K562 (cell line): Measurements from ENCODE around the gene ZNF546. TPM values are rescaled to one million over a fixed set of nuclear protein-coding genes. Genes with fewer than 3 reads are reported as not detected.

ENCODE experiments used
- ARHGAP35 ChIP-seq: fragments of 450-650 bp; IDR thresholded peaks from 2 replicates; pipeline ENCODE4 v1.6.1; 2018; ENCODE audit not compliant: partially characterized antibody
- BCL6 ChIP-seq: fragments of 250-450 bp; sonication (Bioruptor Pico); IDR thresholded peaks from 2 replicates; pipeline ENCODE4 v1.4.0; 2020
- C11orf30 ChIP-seq: fragments of 450-650 bp; IDR thresholded peaks from 2 replicates; pipeline ENCODE4 v1.6.1; 2016; ENCODE audit warnings: low read depth, mild to moderate bottlenecking
- CBFA2T3 ChIP-seq: fragments of 450-650 bp; IDR thresholded peaks from 2 replicates; pipeline ENCODE4 v1.6.1; 2017
- CLOCK ChIP-seq: fragments of 250-450 bp; sonication (Bioruptor Pico); IDR thresholded peaks from 2 replicates; pipeline ENCODE4 v1.4.0; 2020; ENCODE audit warnings: mild to moderate bottlenecking, moderate library complexity, borderline replicate concordance
- CREB5 ChIP-seq: fragments of 250-450 bp; sonication (Bioruptor Pico); IDR thresholded peaks from 2 replicates; pipeline ENCODE4 v1.5.0; 2020; ENCODE audit warnings: mild to moderate bottlenecking
- NR2F6 ChIP-seq: fragments of 450-650 bp; formaldehyde crosslinking; IDR thresholded peaks from 2 replicates; pipeline ENCODE4 v1.4.0; 2020; ENCODE audit warnings: mild to moderate bottlenecking
- SMAD4 ChIP-seq: fragments of 250-450 bp; sonication (Bioruptor Pico); conservative IDR thresholded peaks from 2 replicates; pipeline ENCODE4 v1.8.0; 2021; ENCODE audit warnings: inconsistent platforms, mild to moderate bottlenecking, moderate library complexity
- THRA ChIP-seq: fragments of 450-650 bp; IDR thresholded peaks from 2 replicates; pipeline ENCODE4 v1.6.1; 2017; ENCODE audit warnings: mild to moderate bottlenecking, moderate library complexity
- USF2 ChIP-seq: sonication (generic); formaldehyde crosslinking; IDR thresholded peaks from 2 replicates; pipeline ENCODE4 v1.5.0; 2020; ENCODE audit warnings: missing genetic modification reagents
- YY1 ChIP-seq, 3 experiments: IDR thresholded peaks; 2 replicates each; pipeline ENCODE4 v1.6.1; 2011; ENCODE audit warnings: low read length in 2 of 3, mild to moderate bottlenecking in 2 of 3, moderate library complexity in 2 of 3, borderline replicate concordance in 1 of 3, control low read depth in 1 of 3, low read depth in 1 of 3; ENCODE audit not compliant: insufficient read depth in 3 of 3, insufficient replicate concordance in 2 of 3, control insufficient read depth in 1 of 3, insufficient read length in 1 of 3; ENCODE audit errors: extremely low read depth in 1 of 3
- ZC3H11A ChIP-seq: IDR thresholded peaks from 2 replicates; pipeline ENCODE4 v1.6.1; 2012; ENCODE audit warnings: low read depth, low read length, improper control_type of control experiment
- ZKSCAN1 ChIP-seq: fragments of 150-350 bp; IDR thresholded peaks from 2 replicates; pipeline ENCODE4 v1.6.1; 2016; ENCODE audit warnings: low read depth, low read length
- ZKSCAN3 ChIP-seq: fragments of 250-450 bp; sonication (Bioruptor Pico); IDR thresholded peaks from 2 replicates; pipeline ENCODE4 v1.4.0; 2020
- ZNF263 ChIP-seq: sonication (generic); formaldehyde crosslinking; IDR thresholded peaks from 2 replicates; pipeline ENCODE4 v1.8.0; 2022; ENCODE audit warnings: mild to moderate bottlenecking, missing genetic modification reagents, borderline replicate concordance
- ZNF436 ChIP-seq: fragments of 250-450, 450-650 bp; sonication (Bioruptor Pico); formaldehyde crosslinking; IDR thresholded peaks from 2 replicates; pipeline ENCODE4 v1.7.0; 2020; ENCODE audit warnings: mild to moderate bottlenecking
- polyA plus RNA-seq, 8 experiments: library from polyadenylated mRNA; depleted of rRNA in 4 of 8; stranded (reverse) in 5 of 8; unstranded in 3 of 8; fragments of >200 nt; fragmentation: Nextera tagmentation in 2 of 8; fragmentation: Illumina TruSeq in 1 of 8; extraction: Ambion mirVana in 2 of 8; extraction: Trizol in 1 of 8; gene quantifications; 2 replicates each; pipeline versions ENCODE4 v1.2.1 to v1.2.3, GENCODE V29; 2011 to 2014; ENCODE audit warnings: inconsistent platforms in 1 of 8, missing spikeins in 1 of 8
- total RNA-seq, 7 experiments: library from RNA; depleted of rRNA in 6 of 7; stranded (reverse); fragments of >200 nt in 6 of 7; fragmentation: Illumina TruSeq in 2 of 7; extraction: Trizol in 2 of 7; gene quantifications; 2 replicates each; pipeline versions ENCODE4 v1.2.1 to v1.2.3, GENCODE V29; 2011 to 2021; ENCODE audit warnings: low replicate concordance in 1 of 7
- TF ChIP-seq, protein P1 (sequence below): IDR thresholded peaks from 2 replicates; pipeline ENCODE4 v1.6.1; 2014; ENCODE audit warnings: antibody characterized with exemption
- TF ChIP-seq, protein P2 (sequence below): fragments of 450-650 bp; IDR thresholded peaks from 2 replicates; pipeline ENCODE4 v1.6.1; 2016; ENCODE audit warnings: low read depth, mild to moderate bottlenecking, moderate library complexity

The ZNF546 gene
- total and polyA plus RNA-seq, 9 of the 15 experiments (the other 6 are each of a cell fraction or from before 2014, with no cell fraction given), result 0.73 to 5.1 (median 2.2) TPM

DNA sequence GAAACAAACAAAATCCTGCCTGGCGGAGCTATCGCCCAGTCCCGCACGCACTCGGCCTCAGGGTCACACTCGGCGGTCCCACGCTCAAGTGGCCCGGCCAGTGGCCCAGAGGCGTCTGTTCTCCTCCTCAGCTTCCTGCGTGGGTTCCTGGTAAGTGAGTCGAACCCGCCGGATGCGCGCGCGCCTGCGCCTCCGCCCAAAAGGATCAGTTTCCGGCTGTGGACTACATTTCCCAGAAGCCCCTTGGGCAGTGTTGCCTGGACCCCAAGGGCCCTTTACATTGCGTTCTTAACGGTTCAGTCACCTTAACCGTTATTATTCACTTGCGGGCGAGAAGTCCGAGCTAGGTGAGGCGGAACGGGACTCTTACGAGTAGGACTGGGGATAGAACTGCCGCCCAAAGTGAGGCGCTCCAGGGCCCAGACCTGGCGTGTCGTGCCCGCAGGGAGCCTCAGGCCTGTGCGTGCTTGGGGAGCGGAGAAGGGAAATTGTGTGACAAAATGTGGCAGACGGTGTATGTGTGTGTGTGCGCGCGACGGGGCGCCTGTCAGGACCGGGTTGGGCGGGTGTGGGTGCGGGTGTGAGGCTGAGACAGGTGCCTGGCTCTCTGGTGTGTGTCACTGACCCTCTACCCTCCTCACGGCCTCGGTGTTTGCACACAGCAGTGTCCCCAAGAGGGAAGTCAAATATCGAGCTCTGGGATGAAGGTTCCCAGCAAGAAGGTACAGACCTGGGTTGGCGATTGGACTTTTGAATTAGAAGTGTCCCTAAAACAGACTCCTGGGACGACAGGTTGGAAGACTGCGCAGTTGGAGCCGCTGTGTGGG, at the start of gene ZNF546 (continued):
- no peak for TF ChIP-seq CREB5
- no peak; the same call in 1 of the 2 replicates for TF ChIP-seq ZKSCAN1
- TF ChIP-seq, protein P1, sequence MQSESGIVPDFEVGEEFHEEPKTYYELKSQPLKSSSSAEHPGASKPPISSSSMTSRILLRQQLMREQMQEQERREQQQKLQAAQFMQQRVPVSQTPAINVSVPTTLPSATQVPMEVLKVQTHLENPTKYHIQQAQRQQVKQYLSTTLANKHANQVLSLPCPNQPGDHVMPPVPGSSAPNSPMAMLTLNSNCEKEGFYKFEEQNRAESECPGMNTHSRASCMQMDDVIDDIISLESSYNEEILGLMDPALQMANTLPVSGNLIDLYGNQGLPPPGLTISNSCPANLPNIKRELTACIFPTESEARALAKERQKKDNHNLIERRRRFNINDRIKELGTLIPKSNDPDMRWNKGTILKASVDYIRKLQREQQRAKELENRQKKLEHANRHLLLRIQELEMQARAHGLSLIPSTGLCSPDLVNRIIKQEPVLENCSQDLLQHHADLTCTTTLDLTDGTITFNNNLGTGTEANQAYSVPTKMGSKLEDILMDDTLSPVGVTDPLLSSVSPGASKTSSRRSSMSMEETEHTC, result no peak
- no peak for TF ChIP-seq ARHGAP35
- TF ChIP-seq THRA, result no peak
- TF ChIP-seq YY1 (IDR thresholded peaks at IDR 0.05; ENCODE audit: borderline replicate concordance in 1 of 3, control insufficient read depth in 1 of 3, extremely low read depth in 1 of 3, insufficient read depth in 3 of 3, insufficient read length in 1 of 3, insufficient replicate concordance in 2 of 3, low read depth in 1 of 3, low read length in 2 of 3), result peak in 2 of 3 experiments; percentile 21 to 51
- TF ChIP-seq C11orf30, result no peak; the same call in 1 of the 2 replicates
- no peak for TF ChIP-seq CLOCK (CRISPR knock-in tag)
- TF ChIP-seq BCL6 (CRISPR knock-in tag), result no peak
- TF ChIP-seq CBFA2T3, result no peak
- TF ChIP-seq ZNF436 (CRISPR knock-in tag), result no peak
- TF ChIP-seq USF2 (CRISPR knock-in tag), result no peak
- no peak for TF ChIP-seq NR2F6 (CRISPR knock-in tag)
- TF ChIP-seq SMAD4 (CRISPR knock-in tag), result 0 out of 2 replicates have a peak, but pooled peaks have one; percentile 17
- TF ChIP-seq ZNF263 (CRISPR knock-in tag), result peak; percentile 51; the same call in 1 of the 2 replicates
- TF ChIP-seq, protein P2, sequence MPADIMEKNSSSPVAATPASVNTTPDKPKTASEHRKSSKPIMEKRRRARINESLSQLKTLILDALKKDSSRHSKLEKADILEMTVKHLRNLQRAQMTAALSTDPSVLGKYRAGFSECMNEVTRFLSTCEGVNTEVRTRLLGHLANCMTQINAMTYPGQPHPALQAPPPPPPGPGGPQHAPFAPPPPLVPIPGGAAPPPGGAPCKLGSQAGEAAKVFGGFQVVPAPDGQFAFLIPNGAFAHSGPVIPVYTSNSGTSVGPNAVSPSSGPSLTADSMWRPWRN, result no peak
- no peak for TF ChIP-seq ZC3H11A
- no peak for TF ChIP-seq ZKSCAN3 (CRISPR knock-in tag)
